Smooth muscle cell (in vitro differentiated cells): ENCODE measurements around the gene DNAI7. TPM values are rescaled to one million over a fixed set of nuclear protein-coding genes. Genes with fewer than 3 reads are reported as not detected.

ENCODE experiments used
- DNase-seq: peaks from one replicate; lab custom pipeline; 2025; ENCODE audit not compliant: unreplicated experiment; lab: John Stamatoyannopoulos, UW
- H2AFZ ChIP-seq: fragments of 200-600 bp; sonication (generic); 2 replicates; pipeline ENCODE4 v1.6.0; 2016; ENCODE audit warnings: antibody characterized with exemption, low read depth, mild to moderate bottlenecking
- H3F3A ChIP-seq: fragments of 200-600 bp; sonication (generic); 2 replicates; pipeline ENCODE4 v1.6.0; 2017; ENCODE audit warnings: antibody characterized with exemption, low read depth
- H3K27ac ChIP-seq: fragments of 200-600 bp; sonication (generic); 2 replicates; pipeline ENCODE4 v1.5.1; 2016; ENCODE audit warnings: low read depth, mild to moderate bottlenecking
- H3K27me3 ChIP-seq: fragments of 200-600 bp; sonication (generic); 2 replicates; pipeline ENCODE4 v1.6.1; 2016; ENCODE audit warnings: low read depth, mild to moderate bottlenecking
- H3K36me3 ChIP-seq: fragments of 200-600 bp; sonication (generic); 2 replicates; pipeline ENCODE4 v1.5.1; 2016; ENCODE audit warnings: low read depth
- H3K4me1 ChIP-seq: fragments of 200-600 bp; sonication (generic); 2 replicates; pipeline ENCODE4 v1.5.1; 2016; ENCODE audit warnings: low read depth
- H3K4me2 ChIP-seq: fragments of 200-600 bp; sonication (generic); 2 replicates; pipeline ENCODE4 v1.6.0; 2016; ENCODE audit warnings: mild to moderate bottlenecking
- H3K4me3 ChIP-seq: fragments of 200-600 bp; sonication (generic); 2 replicates; pipeline ENCODE4 v1.5.1; 2016; ENCODE audit warnings: mild to moderate bottlenecking
- H3K79me2 ChIP-seq: fragments of 200-600 bp; sonication (generic); 2 replicates; pipeline ENCODE4 v1.6.0; 2016; ENCODE audit warnings: low read depth, mild to moderate bottlenecking
- H3K9ac ChIP-seq: fragments of 200-600 bp; sonication (generic); 2 replicates; pipeline ENCODE4 v1.6.0; 2016; ENCODE audit warnings: low read depth
- H3K9me3 ChIP-seq: fragments of 200-600 bp; sonication (generic); replicated peaks from 2 replicates; pipeline ENCODE4 v1.5.1; 2016; ENCODE audit warnings: low read depth
- H4K20me1 ChIP-seq: fragments of 200-600 bp; sonication (generic); 2 replicates; pipeline ENCODE4 v1.6.0; 2016; ENCODE audit warnings: low read depth
- WGBS: methylation state at CpG from one replicate; pipeline ENCODE4 v1.1.7; 2016; ENCODE audit warnings: low lambda C conversion rate; 5-methylcytosine and 5-hydroxymethylcytosine counted together
- polyA plus RNA-seq: library from polyadenylated mRNA; unstranded; fragments of >200 nt; fragmentation: Nextera tagmentation; extraction: Ambion mirVana; gene quantifications from 2 replicates; pipeline ENCODE4 v1.2.1, GENCODE V29; 2016
- total RNA-seq: library from RNA; depleted of rRNA; stranded (reverse); fragments of >200 nt; gene quantifications from 2 replicates; pipeline ENCODE4 v1.2.3, GENCODE V29; 2014
- TF ChIP-seq, protein P1 (sequence below): fragments of 200-600 bp; sonication (generic); IDR thresholded peaks from 2 replicates; pipeline ENCODE4 v1.5.1; 2017; ENCODE audit warnings: borderline replicate concordance, mild to moderate bottlenecking, antibody characterized with exemption; ENCODE audit not compliant: insufficient read depth, poor library complexity, severe bottlenecking

DNAI7 gene, protein sequence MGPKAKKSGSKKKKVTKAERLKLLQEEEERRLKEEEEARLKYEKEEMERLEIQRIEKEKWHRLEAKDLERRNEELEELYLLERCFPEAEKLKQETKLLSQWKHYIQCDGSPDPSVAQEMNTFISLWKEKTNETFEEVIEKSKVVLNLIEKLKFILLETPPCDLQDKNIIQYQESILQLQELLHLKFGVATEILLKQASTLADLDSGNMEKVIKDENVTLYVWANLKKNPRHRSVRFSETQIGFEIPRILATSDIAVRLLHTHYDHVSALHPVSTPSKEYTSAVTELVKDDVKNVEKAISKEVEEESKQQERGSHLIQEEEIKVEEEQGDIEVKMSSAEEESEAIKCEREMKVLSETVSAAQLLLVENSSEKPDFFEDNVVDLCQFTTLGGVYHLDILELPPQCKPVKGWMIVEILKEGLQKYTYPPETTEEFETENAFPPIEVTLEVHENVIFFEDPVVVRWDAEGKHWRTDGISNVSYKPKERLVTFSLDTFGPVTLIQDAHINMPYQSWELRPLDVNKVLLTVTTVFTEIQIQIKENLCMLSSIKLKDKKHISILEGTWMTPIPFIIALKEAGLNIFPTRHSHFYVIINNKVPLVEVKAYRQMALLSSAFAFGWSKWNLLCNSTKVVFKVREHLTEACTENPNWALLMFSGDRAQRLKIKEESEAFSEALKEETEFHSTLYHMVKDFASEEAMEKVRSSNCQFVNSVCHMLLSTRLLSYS
- not detected in 2 replicates for total RNA-seq
- not detected in 2 replicates for polyA plus RNA-seq

DNA sequence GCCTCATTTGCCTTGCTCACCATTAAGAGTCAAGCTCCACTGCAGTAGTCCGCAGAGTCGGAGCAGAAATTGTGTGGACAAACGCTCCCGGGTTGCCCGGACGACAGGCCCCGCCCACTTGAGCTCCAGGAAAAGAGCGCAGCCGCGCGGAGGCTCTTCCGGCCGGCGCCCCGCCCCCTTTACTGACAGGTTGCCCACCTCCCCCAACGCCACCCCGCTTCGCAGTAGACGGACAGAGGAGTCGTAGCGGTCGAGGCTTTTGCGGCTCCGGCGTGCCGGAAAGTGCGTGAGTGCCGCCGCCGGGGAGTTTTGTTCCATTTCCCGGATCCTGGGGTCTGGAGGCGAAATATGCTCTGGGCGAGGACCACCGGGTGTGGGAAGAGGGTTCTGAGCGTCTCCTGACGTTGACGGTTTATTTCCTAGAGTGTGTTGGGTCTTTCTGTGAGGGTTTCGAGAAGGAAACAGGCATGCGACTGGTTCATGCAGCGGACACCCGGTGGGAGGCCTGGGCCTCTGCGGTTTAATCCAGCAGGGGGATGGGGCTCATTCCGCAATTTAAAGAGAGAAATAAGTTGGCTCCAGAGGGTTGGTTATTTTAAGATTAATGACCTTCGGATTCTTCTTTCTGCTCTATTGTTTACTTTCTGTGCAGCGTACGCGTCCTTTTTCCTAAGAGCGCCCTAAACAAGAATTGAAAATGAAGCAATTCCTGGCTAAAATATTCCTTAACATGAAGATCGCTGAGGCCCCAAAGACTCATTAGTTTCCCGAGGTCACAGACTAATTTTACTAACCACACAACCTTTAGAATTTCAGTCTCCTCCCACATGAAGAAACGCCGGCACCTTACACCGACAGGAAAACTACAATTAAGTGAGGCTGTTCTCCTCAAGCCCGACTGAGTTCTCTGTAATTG is at the start of gene DNAI7, which contains the start of gene ETFRF1:
Gene DNAI7 (minus strand): TSS at position 105 of the 916 bp plus-strand sequence. CDS start 82 bp downstream, at position 23.
Gene ETFRF1 (plus strand): TSS at position 182 of the 916 bp plus-strand sequence. CDS start 8,720 bp downstream, outside the sequence.
- no peaks in the 10 kb centered on the region for H3K36me3 ChIP-seq
- no peaks in the 10 kb centered on the region for H3K27me3 ChIP-seq
- H3K4me3 ChIP-seq = peak within 1 kb of the TSS; percentile 79
- H3K9me3 ChIP-seq = no peaks in the 10 kb centered on the region
- peak within 1 kb of the TSS; percentile 86 for H2AFZ ChIP-seq
- peak within 1 kb of the TSS; percentile 85 for H3K27ac ChIP-seq
- no peaks in the 10 kb centered on the region for H3K79me2 ChIP-seq
- no peaks in the 10 kb centered on the region for H4K20me1 ChIP-seq
- peak within 1 kb of the TSS; percentile 84 for H3K9ac ChIP-seq
- TF ChIP-seq, protein P1, sequence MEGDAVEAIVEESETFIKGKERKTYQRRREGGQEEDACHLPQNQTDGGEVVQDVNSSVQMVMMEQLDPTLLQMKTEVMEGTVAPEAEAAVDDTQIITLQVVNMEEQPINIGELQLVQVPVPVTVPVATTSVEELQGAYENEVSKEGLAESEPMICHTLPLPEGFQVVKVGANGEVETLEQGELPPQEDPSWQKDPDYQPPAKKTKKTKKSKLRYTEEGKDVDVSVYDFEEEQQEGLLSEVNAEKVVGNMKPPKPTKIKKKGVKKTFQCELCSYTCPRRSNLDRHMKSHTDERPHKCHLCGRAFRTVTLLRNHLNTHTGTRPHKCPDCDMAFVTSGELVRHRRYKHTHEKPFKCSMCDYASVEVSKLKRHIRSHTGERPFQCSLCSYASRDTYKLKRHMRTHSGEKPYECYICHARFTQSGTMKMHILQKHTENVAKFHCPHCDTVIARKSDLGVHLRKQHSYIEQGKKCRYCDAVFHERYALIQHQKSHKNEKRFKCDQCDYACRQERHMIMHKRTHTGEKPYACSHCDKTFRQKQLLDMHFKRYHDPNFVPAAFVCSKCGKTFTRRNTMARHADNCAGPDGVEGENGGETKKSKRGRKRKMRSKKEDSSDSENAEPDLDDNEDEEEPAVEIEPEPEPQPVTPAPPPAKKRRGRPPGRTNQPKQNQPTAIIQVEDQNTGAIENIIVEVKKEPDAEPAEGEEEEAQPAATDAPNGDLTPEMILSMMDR = no peak
- peak within 1 kb of the TSS; percentile 88 for H3K4me2 ChIP-seq
- WGBS = under 1% methylated on average over 53 of the region's 54 CpGs
- H3K4me1 ChIP-seq = no peaks in the 10 kb centered on the region
- no peaks in the 10 kb centered on the region for H3F3A ChIP-seq
- DNase-seq = peak; percentile 88

GRCh38 chr12:25243680-25243990 is 48.7 kb upstream of the DNAI7 start:
- TF ChIP-seq, protein P1 = no peak
- no peak for DNase-seq
- Histone ChIP-seq H3K4me1 (no peaks in the 10 kb centered on the region), H3K27ac (peak overlapping the region; percentile 9), H4K20me1 (peaks cover 77% of the 10 kb centered on the region), H3K79me2 (peaks cover 72% of the 10 kb centered on the region), H3F3A (no peaks in the 10 kb centered on the region), H3K36me3 (peaks cover 11% of the 10 kb centered on the region), H3K27me3 (no peaks in the 10 kb centered on the region), H3K4me2 (no peak overlapping the region), H3K9ac (no peak overlapping the region), H3K9me3 (no peaks in the 10 kb centered on the region), H2AFZ (no peak overlapping the region), H3K4me3 (no peak overlapping the region)

DNA sequence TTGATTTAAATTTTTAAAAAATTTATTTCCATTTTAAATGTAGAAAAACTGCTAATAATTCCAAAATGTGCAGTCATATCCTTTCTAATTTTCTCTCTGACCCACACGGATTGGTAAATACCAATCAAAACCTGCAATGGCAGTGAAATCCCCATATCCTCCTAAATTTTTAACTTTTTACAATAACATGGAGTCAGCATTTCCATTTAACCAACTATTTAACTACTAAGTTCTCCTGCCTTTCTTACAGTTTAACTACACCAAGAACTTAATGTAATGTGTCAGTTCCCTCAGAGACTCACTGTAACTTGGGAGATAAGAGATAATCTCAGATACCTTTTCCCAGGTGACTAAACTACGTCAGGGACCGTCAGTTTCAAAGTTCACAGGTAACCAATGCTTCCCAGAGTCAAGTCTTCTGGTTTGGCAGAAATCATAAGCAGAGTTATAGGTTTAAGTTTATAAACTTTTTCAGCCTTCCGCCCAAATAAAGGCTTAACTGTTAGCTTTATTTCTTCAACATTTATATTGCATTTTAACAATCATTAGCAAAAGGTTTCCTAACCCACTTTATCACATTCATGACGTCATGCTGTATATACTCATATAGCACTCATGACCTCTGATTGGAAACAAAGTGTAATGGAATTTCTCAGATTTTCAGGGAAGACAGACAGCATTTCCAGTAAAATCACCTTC is 48.2 kb upstream of the DNAI7 start:
- H2AFZ ChIP-seq = no peak overlapping the region
- no peaks in the 10 kb centered on the region for H3K4me1 ChIP-seq
- 83% methylated on average over 5 of the region's 5 CpGs for WGBS
- H3K36me3 ChIP-seq = peaks cover 11% of the 10 kb centered on the region
- H3K79me2 ChIP-seq = peaks cover 71% of the 10 kb centered on the region
- H3K27ac ChIP-seq = peak overlapping the region; percentile 9
- DNase-seq = no peak
- H3F3A ChIP-seq = no peaks in the 10 kb centered on the region
- no peak overlapping the region for H3K9ac ChIP-seq
- no peaks in the 10 kb centered on the region for H3K27me3 ChIP-seq
- TF ChIP-seq, protein P1 = no peak
- H3K4me3 ChIP-seq = no peak overlapping the region
- no peaks in the 10 kb centered on the region for H3K9me3 ChIP-seq
- H3K4me2 ChIP-seq = no peak overlapping the region
- H4K20me1 ChIP-seq = peaks cover 71% of the 10 kb centered on the region
